Ramos (cell line): ENCODE measurements around the gene NUDT5.
"Not testable (repeated sequence)": the region's sequence is repeated elsewhere in the genome, so short reads cannot be mapped to it uniquely, and the experiment has no call there.

Experiments used
- in situ Hi-C: fragments of 300-500 bp; cut with MboI; formaldehyde crosslinking; loops from one replicate; pipeline ENCODE4 v1.14.3; 2022; ENCODE audit warnings: low sequenced_read_pairs; ENCODE audit not compliant: unreplicated experiment

The NUDT5 gene

GRCh38 chr10:12171512-12171911 is 24.2 kb downstream of the NUDT5 start:
- in situ Hi-C loops = not testable (repeated sequence)

GRCh38 chr10:12165999-12166775 is 29.5 kb downstream of the NUDT5 start:
- in situ Hi-C loops = no loop called here

- in situ Hi-C loops = no loop called here
Measured at GRCh38 chr10:12165036-12165435, 30.7 kb downstream of the NUDT5 start.

DNA sequence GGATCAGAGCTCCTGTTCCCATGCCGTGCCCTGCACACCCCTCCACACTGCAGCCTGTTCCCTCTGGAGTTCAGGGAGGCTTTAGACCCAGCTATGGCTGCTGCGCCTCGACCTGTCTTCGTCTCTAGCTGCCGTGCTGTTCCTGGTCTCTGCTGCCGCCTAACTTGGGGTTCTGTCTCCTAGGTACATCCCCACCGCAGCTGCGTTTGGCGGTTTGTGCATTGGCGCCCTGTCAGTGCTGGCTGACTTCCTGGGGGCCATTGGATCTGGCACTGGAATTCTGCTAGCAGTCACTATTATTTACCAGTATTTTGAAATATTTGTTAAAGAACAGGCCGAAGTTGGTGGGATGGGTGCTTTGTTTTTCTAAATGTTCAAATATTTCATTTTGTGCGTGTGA is 31.6 kb downstream of the NUDT5 start:
- in situ Hi-C loops = no loop called here

DNA sequence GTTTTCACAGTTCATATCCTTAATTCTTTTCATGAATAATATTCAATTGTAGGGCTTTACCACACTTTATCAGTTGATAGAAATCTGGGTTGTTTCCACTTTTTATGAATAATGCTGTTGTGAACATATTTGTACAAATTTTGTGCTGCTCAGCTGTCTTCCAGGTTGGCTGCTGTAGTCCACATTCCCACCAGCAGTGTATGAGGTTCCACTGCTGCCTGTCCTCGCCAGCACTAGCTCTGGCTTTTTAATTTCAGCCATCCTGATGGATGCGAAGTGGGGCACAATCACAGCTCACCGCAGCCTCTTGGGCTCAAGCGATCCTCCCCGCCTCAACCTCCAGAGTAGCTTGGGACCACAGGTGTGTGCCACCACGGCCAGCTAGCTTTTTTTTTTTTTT is 32.8 kb downstream of the NUDT5 start:
- in situ Hi-C loops = no loop called here

DNA sequence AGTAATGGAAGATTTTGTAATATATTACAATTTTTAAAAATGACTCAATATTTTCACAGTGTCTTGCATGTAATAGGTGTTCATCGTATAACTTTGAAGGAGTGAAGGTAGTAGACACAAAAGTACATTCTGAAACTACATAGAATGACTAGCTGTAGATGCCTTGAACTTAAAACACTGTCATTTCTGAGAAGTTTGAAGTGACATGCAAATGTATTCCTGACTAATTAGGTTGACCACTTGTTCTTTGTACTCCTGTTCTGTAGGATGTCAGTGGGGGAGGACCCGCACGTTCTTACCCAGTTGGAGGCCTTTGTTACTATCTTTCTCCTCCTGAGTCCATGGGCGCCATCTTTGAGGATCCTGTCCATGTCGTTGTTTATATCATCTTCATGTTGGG is 35.0 kb downstream of the NUDT5 start:
- in situ Hi-C loops = no loop called here

DNA sequence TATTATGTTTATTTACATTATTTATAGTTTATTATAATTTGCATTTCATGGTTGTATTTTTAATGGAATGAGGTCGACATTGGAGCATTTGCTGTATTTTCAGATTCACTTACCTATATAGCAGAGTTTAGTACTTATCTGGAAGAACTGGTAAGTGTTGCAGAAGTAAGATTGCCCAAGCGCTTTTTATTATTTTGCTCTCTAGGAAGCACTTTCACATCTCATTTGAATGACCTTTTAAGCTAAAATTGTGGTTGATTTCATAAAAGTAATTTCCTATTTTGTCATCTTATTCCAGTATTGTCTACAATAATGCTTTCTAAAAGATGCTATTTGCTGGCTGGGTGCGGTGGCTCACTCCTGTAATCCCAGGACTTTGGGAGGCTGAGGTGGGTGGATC is 37.6 kb downstream of the NUDT5 start:
- in situ Hi-C loops = no loop called here

DNA sequence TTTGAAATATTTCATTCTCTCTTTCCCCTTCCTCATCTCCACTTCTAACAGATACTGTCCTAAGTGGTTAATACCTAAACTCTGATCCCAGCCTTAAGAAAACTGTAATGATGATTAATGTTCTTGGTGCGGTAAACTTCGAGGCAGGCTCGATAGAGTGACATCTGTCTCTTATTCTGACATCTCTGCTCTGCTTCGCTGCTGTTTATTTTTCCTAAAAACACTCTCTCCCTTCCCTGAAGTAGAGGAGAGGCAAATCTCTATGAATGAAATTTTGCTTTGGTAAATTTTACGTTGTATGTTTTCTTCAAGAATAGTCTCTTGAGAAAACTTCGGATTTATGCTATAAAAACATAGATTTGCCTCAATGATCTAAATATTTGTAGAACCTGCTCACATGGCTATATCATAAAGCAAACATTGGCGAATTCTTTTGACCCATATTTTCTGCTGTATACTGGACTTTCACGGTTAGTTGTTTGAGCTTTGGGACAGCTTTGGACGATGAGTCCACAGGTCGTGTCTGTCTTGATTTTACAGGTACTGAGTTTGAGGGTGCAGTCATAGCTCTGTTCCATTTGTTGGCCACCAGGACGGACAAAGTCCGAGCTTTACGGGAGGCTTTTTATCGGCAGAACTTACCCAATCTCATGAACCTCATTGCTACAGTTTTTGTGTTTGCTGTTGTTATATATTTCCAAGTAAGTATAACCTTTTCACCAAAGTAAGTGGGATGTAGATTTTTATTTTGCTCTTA is 39.1 kb downstream of the NUDT5 start:
- in situ Hi-C loops = no loop called here

- in situ Hi-C loops = no loop called here
Measured at GRCh38 chr10:12154516-12154915, 41.2 kb downstream of the NUDT5 start.

- in situ Hi-C loops = no loop called here
Measured at GRCh38 chr10:12150163-12150562, 45.5 kb downstream of the NUDT5 start.

GRCh38 chr10:12144538-12144937 is 51.2 kb downstream of the NUDT5 start:
- in situ Hi-C loops = no loop called here

- in situ Hi-C loops = no loop called here
Measured at GRCh38 chr10:12140038-12140437, 55.7 kb downstream of the NUDT5 start.

- in situ Hi-C loops = no loop called here
Measured at GRCh38 chr10:12135631-12136030, 60.1 kb downstream of the NUDT5 start.

GRCh38 chr10:12130237-12130872 is 65.3 kb downstream of the NUDT5 start:
- in situ Hi-C loops = no loop called here

- in situ Hi-C loops = no loop called here
Measured at GRCh38 chr10:12129222-12130111, 66.2 kb downstream of the NUDT5 start, which contains the start of gene SEC61A2. Gene SEC61A2, plus strand, starts transcription at chr10:12129677. Its CDS starts 111 bp downstream, at chr10:12129788.

DNA sequence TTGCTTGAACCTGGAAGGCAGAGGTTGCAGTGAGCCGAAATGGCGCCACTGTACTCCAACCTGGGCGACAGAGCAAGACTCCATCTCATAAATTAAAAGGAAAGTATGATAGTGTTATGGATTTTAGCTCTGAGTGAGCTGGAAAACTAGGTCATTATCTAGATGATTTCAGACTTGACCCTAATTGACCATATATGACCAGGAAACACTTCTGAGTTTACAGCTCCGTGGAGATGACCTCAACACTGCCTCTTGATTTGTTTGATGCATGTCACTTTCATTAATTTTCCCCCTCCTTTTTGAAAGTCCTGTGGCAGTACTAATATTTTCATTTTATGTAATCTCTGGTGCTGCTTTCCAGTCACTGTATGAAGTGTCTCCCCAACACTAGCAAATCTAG is 74.0 kb downstream of the NUDT5 start:
- in situ Hi-C loops = no loop called here
